Measurements from ENCODE around the gene LIPC. TPM values are rescaled to one million over a fixed set of nuclear protein-coding genes. Genes with fewer than 3 reads are reported as not detected.
A peak's percentile ranks its signal among the peaks of the same experiment; 100 is the strongest.

LIPC gene
- total RNA-seq, 1 experiment from 2014 or later, result not detected

DNA sequence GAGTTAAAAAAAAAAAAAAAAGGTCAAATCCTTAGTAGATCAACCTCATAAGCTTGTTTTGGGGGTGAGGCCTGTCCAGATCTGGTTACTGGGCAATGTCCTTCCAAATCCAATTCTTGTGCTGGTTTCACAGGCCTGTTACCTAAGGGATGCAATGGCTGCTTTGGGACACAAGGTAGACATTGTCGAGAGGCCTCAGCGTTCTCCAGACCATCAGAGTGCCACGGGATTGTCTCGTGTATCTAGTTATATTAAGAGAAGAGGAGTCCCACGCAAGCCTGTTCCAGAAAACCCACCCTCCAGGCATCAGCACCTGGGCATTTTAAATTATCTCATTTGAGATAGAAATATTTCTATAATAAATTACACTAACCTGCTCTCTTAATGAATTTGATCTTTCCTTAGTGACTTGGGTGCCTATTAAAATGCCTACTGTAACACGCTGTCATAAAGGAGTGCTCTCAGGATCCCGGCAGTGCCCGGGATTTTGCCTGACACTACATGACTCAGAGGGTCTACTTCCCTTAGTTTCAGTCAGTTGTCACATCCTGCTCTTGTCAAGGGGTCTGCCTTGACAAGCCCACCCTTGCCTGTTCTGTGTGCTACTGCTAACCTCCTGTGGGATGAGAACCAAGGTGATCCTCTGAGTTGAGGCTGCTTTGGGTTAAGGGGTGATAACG is 116.0 kb downstream of the LIPC start:
- H3K27ac ChIP-seq (ENCODE audit: low read depth, low read length), result peak overlapping the region; percentile 58; the same call in 1 of the 2 replicates
- H3K9ac ChIP-seq (ENCODE audit: low read length), result no peak overlapping the region
- H3K79me2 ChIP-seq (ENCODE audit: insufficient read depth, low read length), result no peaks in the 10 kb centered on the region
- no peak overlapping the region for H2AFZ ChIP-seq (ENCODE audit: low read depth, low read length, poor library complexity, severe bottlenecking)
- H3K9me2 ChIP-seq (ENCODE audit: insufficient read depth), result no peaks in the 10 kb centered on the region
- intact Hi-C loops (cut with micrococcal nuclease), result no loop called here
- ChIA-PET POLR2A (no interaction called here), RAD21 (ENCODE audit: low non-redundant PET in 1 of 2, low total read pairs in 2 of 2, uncharacterized antibody in 2 of 2, unreplicated experiment in 2 of 2) (no interaction called here), CTCF (interaction anchor here (1.0 kb wide), 1 partner anchor 8 kb away, joined by 4 read pairs; no protein-coding TSS in a partner anchor)
- H3K4me2 ChIP-seq (ENCODE audit: low read length), result peak overlapping the region; percentile 62
- no peaks in the 10 kb centered on the region for H3K9me3 ChIP-seq (ENCODE audit: control insufficient read depth in 1 of 2, insufficient read depth in 1 of 2, low read depth in 1 of 2, low read length in 2 of 2)
- H3K4me3 ChIP-seq (replicated peaks in 1 of 2; ENCODE audit: low read depth in 1 of 2, low read length in 2 of 2), result peak overlapping the region in 1 of 2 experiments; percentile 28; a peak in 1 of 4 replicates
- ATAC-seq (peak; percentile 31), DNase-seq (ENCODE audit: low read depth, low spot score) (no peak)
- no peaks in the 10 kb centered on the region for H3K27me3 ChIP-seq (ENCODE audit: insufficient read depth, low read length)
- no TSS peak for BruUV-seq (replicated peaks)
- no peaks in the 10 kb centered on the region for H3K36me3 ChIP-seq (ENCODE audit: control insufficient read depth in 1 of 2, insufficient read depth in 2 of 2, low read length in 2 of 2)
- no peak for TF ChIP-seq ELF1 (IDR thresholded peaks at IDR 0.05; ENCODE audit: borderline replicate concordance, low read depth)
- TF ChIP-seq SP1 (IDR thresholded peaks at IDR 0.05; ENCODE audit: low read depth), result no peak
- no peak for TF ChIP-seq RAD21 (IDR thresholded peaks at IDR 0.05; ENCODE audit: low read depth)
- TF ChIP-seq TCF7L2 (IDR thresholded peaks at IDR 0.05; ENCODE audit: borderline replicate concordance, extremely low read depth, insufficient read depth, insufficient read length), result no peak
- no peak for TF ChIP-seq POLR2AphosphoS5 (IDR thresholded peaks at IDR 0.05; ENCODE audit: low read depth, low read length)
- no peak for TF ChIP-seq SRF (IDR thresholded peaks at IDR 0.05; ENCODE audit: low read depth)
- TF ChIP-seq EZH2phosphoT487 (IDR thresholded peaks at IDR 0.05; ENCODE audit: borderline replicate concordance), result no peak
- no peak for TF ChIP-seq POLR2A (IDR thresholded peaks at IDR 0.05; ENCODE audit: borderline replicate concordance, extremely low read depth, insufficient read depth, insufficient read length)
- TF ChIP-seq ZBTB33 (IDR thresholded peaks at IDR 0.05; ENCODE audit: extremely low read depth, insufficient replicate concordance, low read length), result no peak
- TF ChIP-seq SIN3A (IDR thresholded peaks at IDR 0.05; ENCODE audit: low read depth), result no peak
- TF ChIP-seq EZH2 (IDR thresholded peaks at IDR 0.05), result no peak
- TF ChIP-seq EGR1 (IDR thresholded peaks at IDR 0.05; ENCODE audit: low read depth), result no peak
- TF ChIP-seq, protein P1, sequence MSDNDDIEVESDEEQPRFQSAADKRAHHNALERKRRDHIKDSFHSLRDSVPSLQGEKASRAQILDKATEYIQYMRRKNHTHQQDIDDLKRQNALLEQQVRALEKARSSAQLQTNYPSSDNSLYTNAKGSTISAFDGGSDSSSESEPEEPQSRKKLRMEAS (IDR thresholded peaks at IDR 0.05), result no peak
- no peak for TF ChIP-seq FOSL1 (IDR thresholded peaks at IDR 0.05; ENCODE audit: low read depth)
- no peak for TF ChIP-seq CEBPB (IDR thresholded peaks at IDR 0.05; ENCODE audit: low read depth)
- TF ChIP-seq, protein P2, sequence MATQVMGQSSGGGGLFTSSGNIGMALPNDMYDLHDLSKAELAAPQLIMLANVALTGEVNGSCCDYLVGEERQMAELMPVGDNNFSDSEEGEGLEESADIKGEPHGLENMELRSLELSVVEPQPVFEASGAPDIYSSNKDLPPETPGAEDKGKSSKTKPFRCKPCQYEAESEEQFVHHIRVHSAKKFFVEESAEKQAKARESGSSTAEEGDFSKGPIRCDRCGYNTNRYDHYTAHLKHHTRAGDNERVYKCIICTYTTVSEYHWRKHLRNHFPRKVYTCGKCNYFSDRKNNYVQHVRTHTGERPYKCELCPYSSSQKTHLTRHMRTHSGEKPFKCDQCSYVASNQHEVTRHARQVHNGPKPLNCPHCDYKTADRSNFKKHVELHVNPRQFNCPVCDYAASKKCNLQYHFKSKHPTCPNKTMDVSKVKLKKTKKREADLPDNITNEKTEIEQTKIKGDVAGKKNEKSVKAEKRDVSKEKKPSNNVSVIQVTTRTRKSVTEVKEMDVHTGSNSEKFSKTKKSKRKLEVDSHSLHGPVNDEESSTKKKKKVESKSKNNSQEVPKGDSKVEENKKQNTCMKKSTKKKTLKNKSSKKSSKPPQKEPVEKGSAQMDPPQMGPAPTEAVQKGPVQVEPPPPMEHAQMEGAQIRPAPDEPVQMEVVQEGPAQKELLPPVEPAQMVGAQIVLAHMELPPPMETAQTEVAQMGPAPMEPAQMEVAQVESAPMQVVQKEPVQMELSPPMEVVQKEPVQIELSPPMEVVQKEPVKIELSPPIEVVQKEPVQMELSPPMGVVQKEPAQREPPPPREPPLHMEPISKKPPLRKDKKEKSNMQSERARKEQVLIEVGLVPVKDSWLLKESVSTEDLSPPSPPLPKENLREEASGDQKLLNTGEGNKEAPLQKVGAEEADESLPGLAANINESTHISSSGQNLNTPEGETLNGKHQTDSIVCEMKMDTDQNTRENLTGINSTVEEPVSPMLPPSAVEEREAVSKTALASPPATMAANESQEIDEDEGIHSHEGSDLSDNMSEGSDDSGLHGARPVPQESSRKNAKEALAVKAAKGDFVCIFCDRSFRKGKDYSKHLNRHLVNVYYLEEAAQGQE (IDR thresholded peaks at IDR 0.05; ENCODE audit: low read depth), result no peak
- no peak for TF ChIP-seq ZFX (IDR thresholded peaks at IDR 0.05)
- TF ChIP-seq ATF3 (IDR thresholded peaks at IDR 0.05), result no peak
- no peak for TF ChIP-seq ZNF274 (IDR thresholded peaks at IDR 0.05; ENCODE audit: low read depth, low read length)
- no peak for TF ChIP-seq YY1 (IDR thresholded peaks at IDR 0.05; ENCODE audit: extremely low read depth, insufficient replicate concordance, low read depth, low read length)
- H3K4me1 ChIP-seq (ENCODE audit: control insufficient read depth in 1 of 2, insufficient read depth in 2 of 2, low read length in 2 of 2), result peaks cover 20 to 32% of the 10 kb centered on the region in 2 experiments
- no peaks in the 10 kb centered on the region for H4K20me1 ChIP-seq (ENCODE audit: insufficient read depth)
